Testis (tissue), 3 donors: ENCODE measurements around the gene PSTK. TPM values are rescaled to one million over a fixed set of nuclear protein-coding genes. Genes with fewer than 3 reads are reported as not detected.
A peak's percentile ranks its signal among the peaks of the same experiment; 100 is the strongest.

Experiments
- DNase-seq: peaks from one replicate; pipeline ENCODE4 v3.0.0-alpha.2; 2019
- H3K27ac ChIP-seq, 2 donors: fragments of 200-600 bp; sonication (generic); one replicate each; pipeline ENCODE4 v1.5.1; 2019
- H3K27me3 ChIP-seq: fragments of 200-600 bp; sonication (generic); one replicate; pipeline ENCODE4 v1.5.1; 2019
- H3K36me3 ChIP-seq: fragments of 200-600 bp; sonication (generic); one replicate; pipeline ENCODE4 v1.5.1; 2017; ENCODE audit warnings: low read depth; ENCODE audit errors: missing control alignments
- H3K4me1 ChIP-seq: fragments of 200-600 bp; sonication (generic); one replicate; pipeline ENCODE4 v1.5.1; 2019
- H3K4me3 ChIP-seq, 2 donors: fragments of 200-600 bp; sonication (generic); one replicate each; pipeline ENCODE4 v1.5.1; 2017 to 2019
- H3K9me3 ChIP-seq: fragments of 200-600 bp; sonication (generic); one replicate; pipeline ENCODE4 v1.5.1; 2017
- POLR2A ChIP-seq: fragments of 450-650 bp; IDR thresholded peaks from one replicate; pipeline ENCODE4 v1.6.1; 2017; ENCODE audit warnings: antibody characterized with exemption, mild to moderate bottlenecking, moderate library complexity
- WGBS, 2 donors: methylation state at CpG; one replicate each; pipeline ENCODE4 v1.1.5; 2018; 5-methylcytosine and 5-hydroxymethylcytosine counted together
- intact Hi-C: fragments of 100-400 bp; cut with DNase I; formaldehyde crosslinking; loops from one replicate; pipeline ENCODE4 v1.15.1; 2023; ENCODE audit warnings: low total_unique reads
- polyA plus RNA-seq: library from polyadenylated mRNA; stranded (reverse); fragments of 350-450 nt; fragmentation: Illumina TruSeq; extraction: RNeasy Lipid Tissue Mini Kit (QIAGEN cat#74804); gene quantifications from one replicate; pipeline ENCODE4 v1.2.3, GENCODE V29; 2014; ENCODE audit warnings: low read depth, low replicate concordance; ENCODE audit not compliant: insufficient read depth
- total RNA-seq, 2 donors: library from RNA; depleted of rRNA; stranded (reverse); fragments of >200 nt; gene quantifications; one replicate each; pipeline ENCODE4 v1.2.3, GENCODE V29; 2016
- TF ChIP-seq, protein P1 (sequence below), 3 experiments: fragments of 450-650 bp in 2 of 3; fragments of 200-600 bp in 1 of 3; sonication (generic) in 1 of 3; IDR thresholded peaks; one replicate each; pipeline ENCODE4 v1.5.1; 2016 to 2019; ENCODE audit warnings: antibody characterized with exemption in 3 of 3, mild to moderate bottlenecking in 2 of 3, moderate library complexity in 1 of 3

The PSTK gene
- total and polyA plus RNA-seq, 3 donors from 2014 or later = 12.1 to 19.1 (median 15.7) TPM

DNA sequence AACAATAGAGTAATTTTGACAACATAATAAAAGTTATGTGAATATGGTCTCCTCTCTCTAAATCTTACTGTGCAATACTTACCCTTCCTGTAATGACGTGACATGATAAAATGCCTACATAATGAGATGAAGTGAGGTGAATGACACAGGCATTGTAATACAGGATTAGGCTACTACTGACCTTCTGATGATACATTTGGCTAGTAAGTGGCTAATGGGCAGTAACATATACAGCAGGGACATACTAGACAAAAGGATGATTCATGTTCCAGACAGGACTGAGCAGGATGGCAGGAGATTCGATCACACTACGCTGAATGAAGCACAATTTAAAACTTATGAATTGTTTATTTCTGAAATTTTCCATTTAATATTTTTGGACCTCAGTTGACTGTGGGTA lies 30.9 kb upstream of the PSTK start:
- intact Hi-C loops = no loop called here
- 96 to 97% methylated on average over 3 of the region's 3 CpGs for WGBS, 2 donors
- Histone ChIP-seq H3K4me3 (no peak overlapping the region), H3K36me3 (no peaks in the 10 kb centered on the region), H3K4me1 (peaks cover 1% of the 10 kb centered on the region), H3K27me3 (no peaks in the 10 kb centered on the region), H3K9me3 (no peaks in the 10 kb centered on the region), H3K27ac (no peak overlapping the region)
- no peak for DNase-seq
- TF ChIP-seq, protein P1, sequence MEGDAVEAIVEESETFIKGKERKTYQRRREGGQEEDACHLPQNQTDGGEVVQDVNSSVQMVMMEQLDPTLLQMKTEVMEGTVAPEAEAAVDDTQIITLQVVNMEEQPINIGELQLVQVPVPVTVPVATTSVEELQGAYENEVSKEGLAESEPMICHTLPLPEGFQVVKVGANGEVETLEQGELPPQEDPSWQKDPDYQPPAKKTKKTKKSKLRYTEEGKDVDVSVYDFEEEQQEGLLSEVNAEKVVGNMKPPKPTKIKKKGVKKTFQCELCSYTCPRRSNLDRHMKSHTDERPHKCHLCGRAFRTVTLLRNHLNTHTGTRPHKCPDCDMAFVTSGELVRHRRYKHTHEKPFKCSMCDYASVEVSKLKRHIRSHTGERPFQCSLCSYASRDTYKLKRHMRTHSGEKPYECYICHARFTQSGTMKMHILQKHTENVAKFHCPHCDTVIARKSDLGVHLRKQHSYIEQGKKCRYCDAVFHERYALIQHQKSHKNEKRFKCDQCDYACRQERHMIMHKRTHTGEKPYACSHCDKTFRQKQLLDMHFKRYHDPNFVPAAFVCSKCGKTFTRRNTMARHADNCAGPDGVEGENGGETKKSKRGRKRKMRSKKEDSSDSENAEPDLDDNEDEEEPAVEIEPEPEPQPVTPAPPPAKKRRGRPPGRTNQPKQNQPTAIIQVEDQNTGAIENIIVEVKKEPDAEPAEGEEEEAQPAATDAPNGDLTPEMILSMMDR (IDR thresholded peaks at IDR 0.05) = no peak
- TF ChIP-seq POLR2A = no peak

- intact Hi-C loops = no loop called here
- 5% methylated on average over 44 to 67 of the region's 77 CpGs for WGBS, 2 donors
- H3K9me3 ChIP-seq = no peaks in the 10 kb centered on the region
- peak; percentile 98 for DNase-seq
- H3K36me3 ChIP-seq = no peaks in the 10 kb centered on the region
- H3K4me1 ChIP-seq = peaks cover 4% of the 10 kb centered on the region
- TF ChIP-seq POLR2A = no peak
- TF ChIP-seq, protein P1 (IDR thresholded peaks at IDR 0.05) = peak in 1 of 3 experiments; percentile 7
- H3K27ac ChIP-seq = peak within 1 kb of the TSS; percentile 65 to 76
- peak within 1 kb of the TSS; percentile 82 to 91 for H3K4me3 ChIP-seq
- no peaks in the 10 kb centered on the region for H3K27me3 ChIP-seq
These were observed 26.1 kb upstream of the PSTK start, which contains the start of gene C10orf88 for GRCh38 chr10:122953902-122954730. C10orf88 (minus strand) TSS chr10:122954227; CDS start chr10:122954178, 49 bp downstream.

- WGBS, 2 donors = 51 to 66% methylated on average over 12 to 13 of the region's 13 CpGs
- peak overlapping the region; percentile 82 to 91 for H3K4me3 ChIP-seq
- H3K36me3 ChIP-seq = no peaks in the 10 kb centered on the region
- H3K27me3 ChIP-seq = no peaks in the 10 kb centered on the region
- intact Hi-C loops = no loop called here
- no peak for TF ChIP-seq POLR2A
- TF ChIP-seq, protein P1 (IDR thresholded peaks at IDR 0.05) = no peak
- no peaks in the 10 kb centered on the region for H3K9me3 ChIP-seq
- no peak overlapping the region for H3K27ac ChIP-seq
- H3K4me1 ChIP-seq = peaks cover 4% of the 10 kb centered on the region
- DNase-seq = no peak
These were observed 25.5 kb upstream of the PSTK start for GRCh38 chr10:122954731-122955050.

GRCh38 chr10:122955892-122956291 lies 24.3 kb upstream of the PSTK start:
- no peaks in the 10 kb centered on the region for H3K36me3 ChIP-seq
- intact Hi-C loops = no loop called here
- 92 to 95% methylated on average over 1 of the region's 1 CpG for WGBS, 2 donors
- TF ChIP-seq, protein P1 (IDR thresholded peaks at IDR 0.05) = no peak
- no peak for TF ChIP-seq POLR2A
- H3K27me3 ChIP-seq = no peaks in the 10 kb centered on the region
- no peaks in the 10 kb centered on the region for H3K9me3 ChIP-seq
- peaks cover 4% of the 10 kb centered on the region for H3K4me1 ChIP-seq
- DNase-seq = no peak
- no peak overlapping the region for H3K4me3 ChIP-seq
- no peak overlapping the region for H3K27ac ChIP-seq

GRCh38 chr10:122957474-122957873 lies 22.7 kb upstream of the PSTK start:
- H3K27me3 ChIP-seq = no peaks in the 10 kb centered on the region
- WGBS, 2 donors = 76 to 84% methylated on average over 5 of the region's 5 CpGs
- intact Hi-C loops = no loop called here

More at GRCh38 chr10:122957474-122957873, 22.7 kb upstream of the PSTK start:
- no peaks in the 10 kb centered on the region for H3K36me3 ChIP-seq
- H3K27ac ChIP-seq = no peak overlapping the region
- H3K9me3 ChIP-seq = no peaks in the 10 kb centered on the region
- no peak for DNase-seq
- peaks cover 4% of the 10 kb centered on the region for H3K4me1 ChIP-seq
- TF ChIP-seq, protein P1 (IDR thresholded peaks at IDR 0.05) = no peak
- no peak for TF ChIP-seq POLR2A
- no peak overlapping the region for H3K4me3 ChIP-seq
